Measurements from ENCODE around the gene ITFG2. TPM values are rescaled to one million over a fixed set of nuclear protein-coding genes. Genes with fewer than 3 reads are reported as not detected.

Gene ITFG2
- total RNA-seq, 1 experiment from 2014 or later, result 24.6 TPM

GRCh38 chr12:2792671-2793500 is 19.6 kb upstream of the ITFG2 start:
- H2AFZ ChIP-seq (ENCODE audit: low read depth, low read length, poor library complexity, severe bottlenecking), result no peak overlapping the region
- peaks cover 14% of the 10 kb centered on the region; the same call in 1 of the 2 replicates for H4K20me1 ChIP-seq (ENCODE audit: insufficient read depth)
- ChIA-PET CTCF (interaction anchor here (0.9 to 4.5 kb wide), 2 partner anchors 8 to 9 kb away, joined by 5 to 30 read pairs; no protein-coding TSS in a partner anchor), POLR2A (no interaction called here), RAD21 (ENCODE audit: low non-redundant PET in 1 of 2, low total read pairs in 2 of 2, uncharacterized antibody in 2 of 2, unreplicated experiment in 2 of 2) (no interaction called here)
- no peak overlapping the region for H3K9ac ChIP-seq (ENCODE audit: low read length)
- no peak for ATAC-seq
- BruUV-seq (replicated peaks), result no TSS peak
- H3K9me2 ChIP-seq (ENCODE audit: insufficient read depth), result no peaks in the 10 kb centered on the region
- intact Hi-C loops (cut with micrococcal nuclease), result no loop called here
- H3K4me3 ChIP-seq (replicated peaks in 1 of 2; ENCODE audit: low read depth in 1 of 2, low read length in 2 of 2), result no peak overlapping the region
- H3K4me1 ChIP-seq (ENCODE audit: control insufficient read depth in 1 of 2, insufficient read depth in 2 of 2, low read length in 2 of 2), result peaks cover 10 to 20% of the 10 kb centered on the region in 2 experiments; a peak in 3 of 4 replicates
- peaks cover 24% of the 10 kb centered on the region for H3K79me2 ChIP-seq (ENCODE audit: insufficient read depth, low read length)
- H3K27me3 ChIP-seq (ENCODE audit: insufficient read depth, low read length), result no peaks in the 10 kb centered on the region
- H3K4me2 ChIP-seq (ENCODE audit: low read length), result no peak overlapping the region
- TF ChIP-seq, protein P1, sequence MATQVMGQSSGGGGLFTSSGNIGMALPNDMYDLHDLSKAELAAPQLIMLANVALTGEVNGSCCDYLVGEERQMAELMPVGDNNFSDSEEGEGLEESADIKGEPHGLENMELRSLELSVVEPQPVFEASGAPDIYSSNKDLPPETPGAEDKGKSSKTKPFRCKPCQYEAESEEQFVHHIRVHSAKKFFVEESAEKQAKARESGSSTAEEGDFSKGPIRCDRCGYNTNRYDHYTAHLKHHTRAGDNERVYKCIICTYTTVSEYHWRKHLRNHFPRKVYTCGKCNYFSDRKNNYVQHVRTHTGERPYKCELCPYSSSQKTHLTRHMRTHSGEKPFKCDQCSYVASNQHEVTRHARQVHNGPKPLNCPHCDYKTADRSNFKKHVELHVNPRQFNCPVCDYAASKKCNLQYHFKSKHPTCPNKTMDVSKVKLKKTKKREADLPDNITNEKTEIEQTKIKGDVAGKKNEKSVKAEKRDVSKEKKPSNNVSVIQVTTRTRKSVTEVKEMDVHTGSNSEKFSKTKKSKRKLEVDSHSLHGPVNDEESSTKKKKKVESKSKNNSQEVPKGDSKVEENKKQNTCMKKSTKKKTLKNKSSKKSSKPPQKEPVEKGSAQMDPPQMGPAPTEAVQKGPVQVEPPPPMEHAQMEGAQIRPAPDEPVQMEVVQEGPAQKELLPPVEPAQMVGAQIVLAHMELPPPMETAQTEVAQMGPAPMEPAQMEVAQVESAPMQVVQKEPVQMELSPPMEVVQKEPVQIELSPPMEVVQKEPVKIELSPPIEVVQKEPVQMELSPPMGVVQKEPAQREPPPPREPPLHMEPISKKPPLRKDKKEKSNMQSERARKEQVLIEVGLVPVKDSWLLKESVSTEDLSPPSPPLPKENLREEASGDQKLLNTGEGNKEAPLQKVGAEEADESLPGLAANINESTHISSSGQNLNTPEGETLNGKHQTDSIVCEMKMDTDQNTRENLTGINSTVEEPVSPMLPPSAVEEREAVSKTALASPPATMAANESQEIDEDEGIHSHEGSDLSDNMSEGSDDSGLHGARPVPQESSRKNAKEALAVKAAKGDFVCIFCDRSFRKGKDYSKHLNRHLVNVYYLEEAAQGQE (IDR thresholded peaks at IDR 0.05; ENCODE audit: low read depth), result no peak
- TF ChIP-seq JUND (IDR thresholded peaks at IDR 0.05) (no peak), TCF7L2 (IDR thresholded peaks at IDR 0.05; ENCODE audit: borderline replicate concordance, extremely low read depth, insufficient read depth, insufficient read length) (no peak), EGR1 (IDR thresholded peaks at IDR 0.05; ENCODE audit: low read depth) (no peak), EZH2phosphoT487 (IDR thresholded peaks at IDR 0.05; ENCODE audit: borderline replicate concordance) (no peak), CBX3 (IDR thresholded peaks at IDR 0.05; ENCODE audit: low read depth) (no peak)
- peaks cover 5 to 19% of the 10 kb centered on the region in 2 experiments; a peak in 2 of 4 replicates for H3K36me3 ChIP-seq (ENCODE audit: control insufficient read depth in 1 of 2, insufficient read depth in 2 of 2, low read length in 2 of 2)
- no peak for DNase-seq (ENCODE audit: low read depth, low spot score)
- H3K27ac ChIP-seq (ENCODE audit: low read depth, low read length), result no peak overlapping the region
- H3K9me3 ChIP-seq (ENCODE audit: control insufficient read depth in 1 of 2, insufficient read depth in 1 of 2, low read depth in 1 of 2, low read length in 2 of 2), result no peaks in the 10 kb centered on the region

Data from HCT116 (cell line).